Omental fat pad (tissue), 4 donors: ENCODE measurements around the gene AIFM3. TPM values are rescaled to one million over a fixed set of nuclear protein-coding genes. Genes with fewer than 3 reads are reported as not detected.

Source experiments
- ATAC-seq: fragments of 150-250 bp; one replicate; pipeline ENCODE4 v1.9.1; 2016; ENCODE audit warnings: mild to moderate bottlenecking, moderate library complexity; ENCODE audit not compliant: low FRiP score
- DNase-seq: peaks from one replicate; pipeline ENCODE4 v3.0.0-alpha.2; 2019; ENCODE audit warnings: low spot score
- total RNA-seq, 4 donors: library from RNA; depleted of rRNA; stranded (reverse); fragments of >200 nt; gene quantifications; one replicate each; pipeline ENCODE4 v1.1.0, GENCODE V29; 2016
- TF ChIP-seq, protein P1 (sequence below), 3 donors: fragments of 450-650 bp; IDR thresholded peaks; one replicate each; pipeline ENCODE4 v1.5.1; 2016 to 2017; ENCODE audit warnings: antibody characterized with exemption in 3 of 3, mild to moderate bottlenecking in 3 of 3, moderate library complexity in 2 of 3

Gene AIFM3, protein sequence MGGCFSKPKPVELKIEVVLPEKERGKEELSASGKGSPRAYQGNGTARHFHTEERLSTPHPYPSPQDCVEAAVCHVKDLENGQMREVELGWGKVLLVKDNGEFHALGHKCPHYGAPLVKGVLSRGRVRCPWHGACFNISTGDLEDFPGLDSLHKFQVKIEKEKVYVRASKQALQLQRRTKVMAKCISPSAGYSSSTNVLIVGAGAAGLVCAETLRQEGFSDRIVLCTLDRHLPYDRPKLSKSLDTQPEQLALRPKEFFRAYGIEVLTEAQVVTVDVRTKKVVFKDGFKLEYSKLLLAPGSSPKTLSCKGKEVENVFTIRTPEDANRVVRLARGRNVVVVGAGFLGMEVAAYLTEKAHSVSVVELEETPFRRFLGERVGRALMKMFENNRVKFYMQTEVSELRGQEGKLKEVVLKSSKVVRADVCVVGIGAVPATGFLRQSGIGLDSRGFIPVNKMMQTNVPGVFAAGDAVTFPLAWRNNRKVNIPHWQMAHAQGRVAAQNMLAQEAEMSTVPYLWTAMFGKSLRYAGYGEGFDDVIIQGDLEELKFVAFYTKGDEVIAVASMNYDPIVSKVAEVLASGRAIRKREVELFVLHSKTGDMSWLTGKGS
- total RNA-seq = 1 to 10 TPM; 1.0 to 2.6 (median 2.0) TPM

DNA sequence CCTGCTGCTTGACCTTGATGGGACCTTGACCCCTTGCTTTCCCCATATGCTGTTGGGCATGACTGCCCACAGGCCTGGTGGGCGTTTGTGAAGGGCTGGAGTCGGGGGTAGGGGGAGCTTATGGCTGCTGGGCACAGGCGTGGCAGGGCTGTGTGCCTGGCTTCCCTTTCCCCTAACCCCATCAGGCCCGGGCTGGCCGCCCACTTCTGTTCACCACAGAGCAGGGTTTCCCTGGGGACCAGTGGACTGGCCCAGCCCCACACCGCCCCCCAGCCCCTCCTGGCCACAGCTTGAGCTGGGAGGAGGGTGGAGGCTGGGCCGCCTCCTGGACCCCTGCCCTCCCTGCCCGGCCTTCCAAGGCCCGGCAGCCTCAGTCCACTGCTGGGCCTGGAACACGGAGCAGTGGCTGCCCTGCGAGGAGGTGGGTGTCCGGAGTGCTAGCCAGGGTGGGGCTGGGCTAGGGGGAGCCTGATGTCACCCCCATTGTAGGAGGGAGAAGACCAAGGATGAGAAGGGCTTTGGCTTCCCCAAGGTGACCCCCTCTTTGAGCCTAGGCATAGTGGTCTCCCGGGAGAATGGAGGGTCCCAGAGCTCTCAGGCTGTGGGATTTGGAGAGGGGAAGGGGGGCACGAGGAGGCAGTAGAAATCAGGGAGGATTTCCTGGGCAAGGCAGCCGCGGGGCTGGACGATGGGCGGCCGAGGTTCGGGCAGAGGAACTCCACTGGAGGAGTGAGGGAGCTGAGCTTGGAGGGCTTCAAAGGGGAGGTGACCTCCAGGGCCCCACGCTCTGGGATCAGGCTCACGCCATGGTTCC, at the start of gene AIFM3:
Gene AIFM3 (plus strand): TSS at position 373 of the 814 bp plus-strand sequence. CDS start 690 bp downstream, outside the sequence.
- ATAC-seq (no peak), DNase-seq (no peak)
- TF ChIP-seq, protein P1, sequence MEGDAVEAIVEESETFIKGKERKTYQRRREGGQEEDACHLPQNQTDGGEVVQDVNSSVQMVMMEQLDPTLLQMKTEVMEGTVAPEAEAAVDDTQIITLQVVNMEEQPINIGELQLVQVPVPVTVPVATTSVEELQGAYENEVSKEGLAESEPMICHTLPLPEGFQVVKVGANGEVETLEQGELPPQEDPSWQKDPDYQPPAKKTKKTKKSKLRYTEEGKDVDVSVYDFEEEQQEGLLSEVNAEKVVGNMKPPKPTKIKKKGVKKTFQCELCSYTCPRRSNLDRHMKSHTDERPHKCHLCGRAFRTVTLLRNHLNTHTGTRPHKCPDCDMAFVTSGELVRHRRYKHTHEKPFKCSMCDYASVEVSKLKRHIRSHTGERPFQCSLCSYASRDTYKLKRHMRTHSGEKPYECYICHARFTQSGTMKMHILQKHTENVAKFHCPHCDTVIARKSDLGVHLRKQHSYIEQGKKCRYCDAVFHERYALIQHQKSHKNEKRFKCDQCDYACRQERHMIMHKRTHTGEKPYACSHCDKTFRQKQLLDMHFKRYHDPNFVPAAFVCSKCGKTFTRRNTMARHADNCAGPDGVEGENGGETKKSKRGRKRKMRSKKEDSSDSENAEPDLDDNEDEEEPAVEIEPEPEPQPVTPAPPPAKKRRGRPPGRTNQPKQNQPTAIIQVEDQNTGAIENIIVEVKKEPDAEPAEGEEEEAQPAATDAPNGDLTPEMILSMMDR (IDR thresholded peaks at IDR 0.05) = no peak

DNA sequence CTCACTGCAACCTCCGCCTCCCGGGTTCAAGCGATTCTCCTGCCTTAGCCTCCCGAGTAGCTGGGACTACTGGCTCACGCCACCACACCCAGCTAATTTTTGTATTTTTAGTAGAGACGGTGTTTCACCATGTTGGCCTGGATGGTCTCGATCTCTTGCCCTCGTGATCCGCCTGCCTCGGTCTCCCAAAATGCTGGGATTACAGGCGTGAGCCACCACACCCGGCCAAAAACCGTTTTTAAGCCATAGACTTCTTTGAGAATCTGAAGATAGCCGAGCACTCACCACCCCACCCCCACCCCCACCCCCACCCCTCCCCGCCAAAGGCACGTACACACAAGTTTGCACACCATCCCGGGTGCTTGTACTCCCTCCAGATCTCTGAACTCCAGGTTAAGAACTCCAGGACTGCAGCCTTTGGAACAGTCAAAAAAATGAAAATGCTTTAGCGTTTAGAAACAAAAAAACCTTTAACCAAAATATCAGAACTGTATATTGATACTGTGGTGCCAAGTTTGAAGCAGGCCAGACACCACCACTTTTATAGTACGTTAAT, 48.3 kb upstream of the AIFM3 start:
- TF ChIP-seq, protein P1 (IDR thresholded peaks at IDR 0.05) = no peak
- DNase-seq = no peak
- ATAC-seq = no peak

DNA sequence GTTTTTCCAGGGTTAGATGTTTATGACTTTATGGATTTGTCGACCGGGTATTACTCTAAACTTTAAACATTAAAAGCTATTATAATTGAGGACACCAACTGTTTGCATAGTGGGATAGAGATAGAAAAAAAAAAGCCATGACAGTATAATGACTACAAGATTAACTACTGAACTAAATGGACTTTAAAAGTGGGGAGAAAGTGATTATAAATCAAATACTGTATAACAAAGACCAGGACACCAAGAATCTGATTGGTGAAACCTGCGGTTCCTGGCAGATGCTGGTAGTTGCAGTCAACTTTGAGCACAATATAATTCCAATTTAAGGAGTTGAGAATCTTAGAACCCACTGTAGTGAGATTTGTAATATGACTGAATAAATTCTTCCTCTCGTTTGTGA, 47.3 kb upstream of the AIFM3 start:
- no peak for DNase-seq
- no peak for ATAC-seq
- TF ChIP-seq, protein P1 (IDR thresholded peaks at IDR 0.05) = no peak

DNA sequence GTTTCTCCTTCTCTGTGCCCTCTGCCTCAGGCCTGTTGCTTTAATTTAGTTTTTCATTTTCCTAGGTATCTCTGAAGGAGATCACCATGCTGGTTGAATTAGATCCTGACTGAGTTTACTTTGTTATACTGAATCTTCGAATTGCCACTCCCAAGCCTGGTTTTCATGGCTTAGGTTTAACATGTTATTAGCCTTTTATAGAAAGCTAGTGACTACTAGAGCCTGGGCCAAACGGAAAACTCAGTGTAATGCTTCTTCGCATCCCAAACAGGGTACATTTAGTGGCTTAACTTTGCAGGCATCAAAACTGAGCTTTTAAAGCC, 46.2 kb upstream of the AIFM3 start:
- DNase-seq (no peak), ATAC-seq (no peak)
- TF ChIP-seq, protein P1 (IDR thresholded peaks at IDR 0.05) = no peak

DNA sequence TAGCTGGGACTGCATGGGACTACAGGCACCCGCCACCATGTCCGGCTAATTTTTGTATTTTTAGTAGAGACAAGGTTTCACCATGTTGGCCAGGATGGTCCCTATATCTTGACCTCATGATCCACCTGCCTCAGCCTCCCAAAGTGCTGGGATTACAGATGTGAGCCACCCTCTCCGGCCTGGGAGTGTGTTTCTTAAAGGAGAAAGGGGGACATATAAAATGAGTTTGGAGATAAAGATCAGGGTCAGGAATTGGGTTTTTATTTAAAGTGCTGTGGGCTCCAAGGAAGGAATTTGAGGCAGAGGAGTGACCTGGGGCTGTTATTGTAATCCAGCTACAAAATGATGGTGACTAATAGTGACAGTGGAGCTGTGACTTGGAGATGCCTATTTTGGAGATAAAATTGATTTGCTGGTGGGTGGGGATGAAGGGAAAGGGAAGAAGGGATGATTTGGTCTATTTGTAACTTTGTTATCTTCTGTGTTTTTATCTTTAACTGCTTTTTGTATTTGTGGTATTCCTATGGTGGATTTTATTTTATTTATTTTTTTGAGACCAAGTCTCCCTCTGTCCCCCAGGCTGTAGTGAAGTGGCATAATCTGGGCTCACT, 44.8 kb upstream of the AIFM3 start:
- TF ChIP-seq, protein P1 (IDR thresholded peaks at IDR 0.05) = no peak
- ATAC-seq = no peak
- DNase-seq = no peak

DNA sequence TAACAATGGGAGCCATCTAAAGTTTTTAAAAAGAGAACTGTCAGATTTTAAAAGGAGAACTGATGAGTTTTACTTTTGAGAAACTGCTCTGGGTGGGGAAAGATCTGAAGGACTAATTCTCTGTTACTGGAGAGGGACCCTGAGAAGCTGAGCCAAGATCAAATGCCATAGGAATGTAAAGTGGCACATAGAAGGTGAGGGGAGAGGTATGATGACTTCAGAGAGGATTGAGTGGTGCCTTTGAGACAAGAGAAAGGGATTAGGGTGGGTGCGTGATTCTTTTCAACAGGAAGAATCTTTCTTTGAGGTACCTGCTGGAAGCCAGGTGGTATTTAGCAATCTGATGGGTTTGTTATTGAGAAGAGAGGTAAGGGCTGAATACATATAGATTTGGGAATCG, 40.8 kb upstream of the AIFM3 start:
- TF ChIP-seq, protein P1 (IDR thresholded peaks at IDR 0.05) = no peak
- DNase-seq = no peak
- no peak for ATAC-seq
